Measurements from ENCODE around the gene MMADHC. TPM values are rescaled to one million over a fixed set of nuclear protein-coding genes. Genes with fewer than 3 reads are reported as not detected.
"Not testable (repeated sequence)": the region's sequence is repeated elsewhere in the genome, so short reads cannot be mapped to it uniquely, and the experiment has no call there.

Gene MMADHC
- total RNA-seq, 1 experiment from 2014 or later = 84.8 TPM

DNA sequence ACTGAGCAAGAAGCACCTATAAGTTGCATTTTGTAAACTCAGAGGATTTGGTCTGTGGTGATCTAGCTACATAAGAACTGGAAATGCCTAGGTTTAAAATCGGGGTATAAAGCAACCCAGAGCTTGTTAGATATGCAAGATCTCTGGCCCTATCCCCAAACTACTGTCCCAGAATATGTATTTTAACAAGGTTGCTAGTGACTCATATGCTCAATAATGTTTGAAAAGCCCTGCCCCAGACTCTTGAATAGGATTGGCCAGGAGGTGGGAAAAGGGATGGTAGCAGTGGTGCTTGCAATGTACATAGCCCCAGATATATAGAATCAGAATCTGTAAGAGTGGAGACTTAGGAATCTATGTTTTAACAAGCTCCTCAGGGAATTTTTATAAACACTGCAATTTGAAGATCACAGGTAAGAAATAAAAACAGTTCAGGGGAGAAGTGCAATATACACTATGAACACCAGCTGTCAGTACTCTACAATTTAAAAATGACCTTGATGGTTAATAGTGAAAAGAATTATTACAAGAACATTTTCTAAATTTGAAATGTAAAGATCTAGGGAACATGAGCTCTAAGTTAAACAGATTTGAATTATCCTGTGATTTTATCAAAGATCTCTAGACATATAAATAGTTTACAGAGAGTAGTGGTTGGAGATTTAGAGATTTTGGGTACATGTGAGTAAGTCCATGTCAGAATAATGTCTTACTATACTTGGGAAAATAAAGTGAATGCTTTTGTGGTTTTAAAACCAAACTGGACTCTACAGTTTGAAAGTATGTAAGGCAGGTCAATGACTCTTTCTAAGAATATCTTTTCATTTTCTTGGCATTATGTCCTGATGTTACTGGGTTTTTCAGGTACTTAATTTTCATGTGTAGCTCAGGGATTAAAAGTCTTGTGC is 7.7 kb upstream of the MMADHC start:
- DNase-seq (ENCODE audit: low spot score) = peak; percentile 51

DNA sequence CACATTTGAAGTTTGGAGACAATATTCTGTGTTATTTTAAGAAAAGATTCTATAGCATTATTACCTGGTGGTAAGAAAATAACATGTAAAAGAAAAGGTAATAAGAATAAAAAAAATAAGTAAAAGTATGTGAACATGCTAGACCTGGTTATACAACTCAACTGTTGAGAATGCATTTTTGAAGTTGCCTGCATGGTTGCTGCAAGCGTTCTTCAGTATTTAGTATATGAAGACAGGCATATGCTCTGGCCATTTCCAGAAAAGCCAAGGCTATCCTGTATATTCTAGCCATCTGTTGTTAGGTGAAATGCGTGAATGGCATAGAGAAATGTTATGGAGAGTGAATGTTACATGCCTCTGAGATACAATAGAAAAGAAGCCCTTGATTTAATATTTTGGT is 6.8 kb upstream of the MMADHC start:
- DNase-seq (ENCODE audit: low spot score) = no peak

DNA sequence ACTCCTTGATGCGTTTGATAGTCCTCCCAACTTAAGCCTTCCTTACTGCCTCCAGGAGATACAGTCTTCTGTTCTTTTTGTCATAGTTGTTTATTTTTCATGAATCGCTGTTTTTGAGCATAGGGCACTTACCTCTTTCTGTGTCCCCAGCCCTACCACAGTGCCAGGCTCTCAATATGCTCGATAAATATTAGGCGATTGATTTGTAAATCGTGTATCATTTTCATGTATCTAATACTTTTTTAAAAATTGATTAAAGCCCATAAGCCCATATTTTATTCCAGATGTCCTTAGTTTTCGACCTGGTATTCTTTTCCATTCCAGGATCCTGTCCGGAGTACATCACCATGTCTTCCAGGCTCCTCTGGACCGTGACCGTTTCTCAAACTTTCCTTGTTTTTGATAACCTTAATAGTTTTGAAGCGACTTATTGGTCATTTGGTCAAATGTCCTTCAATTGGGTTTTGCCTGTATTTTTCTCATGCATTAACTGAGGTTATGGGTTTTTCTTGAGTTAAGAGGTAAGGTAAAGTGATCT is 444 bp upstream of the MMADHC start:
- DNase-seq (ENCODE audit: low spot score) = no peak

DNA sequence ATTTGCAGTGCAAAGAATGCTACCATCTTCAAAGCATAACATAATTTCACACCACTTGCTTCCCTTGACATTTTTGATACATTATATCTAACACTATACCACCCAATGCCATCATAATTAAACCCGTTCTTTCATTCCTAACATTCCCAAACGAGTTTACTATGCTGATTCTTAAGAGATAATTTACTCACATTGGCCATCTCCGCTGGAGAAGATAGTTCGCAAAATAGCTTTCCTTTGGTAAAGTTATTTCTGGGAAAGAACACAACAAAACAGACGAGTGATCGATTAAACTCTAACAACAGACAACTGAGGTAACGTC is 716 bp downstream of the MMADHC start:
- no peak for DNase-seq (ENCODE audit: low spot score)

DNA sequence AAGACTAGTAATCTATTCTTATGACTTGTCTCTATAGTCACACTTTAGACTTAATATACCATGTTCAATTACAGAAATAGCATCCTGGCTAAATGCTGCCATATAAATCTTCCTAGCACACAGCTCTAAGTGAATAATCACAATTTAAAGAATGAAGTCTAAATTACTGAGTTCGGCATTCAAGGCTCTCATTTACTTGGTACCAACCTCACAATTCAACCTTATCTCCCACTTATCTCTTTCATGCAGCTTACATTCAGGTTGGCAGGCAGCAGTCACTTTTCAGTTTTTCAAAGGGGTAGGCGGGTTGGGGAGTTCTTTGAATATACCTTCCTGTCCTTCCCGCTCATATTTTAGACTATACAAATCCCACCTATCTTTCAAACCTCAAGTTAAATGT is 1.5 kb downstream of the MMADHC start:
- DNase-seq (ENCODE audit: low spot score) = no peak

DNA sequence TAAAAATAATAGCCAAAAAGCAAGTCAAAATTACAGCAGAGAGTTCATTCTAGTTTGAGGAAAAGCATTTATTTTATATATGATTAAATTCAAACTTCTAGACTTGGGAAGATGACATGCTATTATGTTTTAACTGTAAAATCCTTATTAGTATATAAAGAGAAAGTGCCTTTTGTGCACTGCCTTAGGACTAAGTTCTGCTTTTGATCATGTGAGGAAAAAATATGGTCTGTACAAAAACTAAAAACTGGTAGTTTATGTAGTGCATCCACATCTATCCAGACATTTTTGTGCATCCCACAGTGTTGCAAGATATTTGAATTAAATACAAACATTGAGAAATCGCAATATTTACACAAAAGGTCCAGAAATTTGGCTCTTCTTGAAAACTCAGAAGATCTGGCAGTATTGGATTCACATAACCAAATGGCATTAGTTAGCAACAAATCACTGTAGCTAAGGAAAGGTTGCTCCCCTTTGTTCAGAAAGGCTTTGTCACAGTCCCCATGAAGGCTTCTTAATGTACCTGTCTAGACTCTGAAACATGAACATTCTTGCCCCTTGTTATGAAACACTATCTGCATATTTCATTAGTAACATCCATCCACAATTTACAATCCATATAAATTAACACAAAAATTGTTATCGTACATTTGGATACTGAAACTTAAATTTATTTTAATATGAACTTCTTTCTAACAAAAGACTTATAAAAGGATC is 2.2 kb downstream of the MMADHC start:
- no peak for DNase-seq (ENCODE audit: low spot score)

DNA sequence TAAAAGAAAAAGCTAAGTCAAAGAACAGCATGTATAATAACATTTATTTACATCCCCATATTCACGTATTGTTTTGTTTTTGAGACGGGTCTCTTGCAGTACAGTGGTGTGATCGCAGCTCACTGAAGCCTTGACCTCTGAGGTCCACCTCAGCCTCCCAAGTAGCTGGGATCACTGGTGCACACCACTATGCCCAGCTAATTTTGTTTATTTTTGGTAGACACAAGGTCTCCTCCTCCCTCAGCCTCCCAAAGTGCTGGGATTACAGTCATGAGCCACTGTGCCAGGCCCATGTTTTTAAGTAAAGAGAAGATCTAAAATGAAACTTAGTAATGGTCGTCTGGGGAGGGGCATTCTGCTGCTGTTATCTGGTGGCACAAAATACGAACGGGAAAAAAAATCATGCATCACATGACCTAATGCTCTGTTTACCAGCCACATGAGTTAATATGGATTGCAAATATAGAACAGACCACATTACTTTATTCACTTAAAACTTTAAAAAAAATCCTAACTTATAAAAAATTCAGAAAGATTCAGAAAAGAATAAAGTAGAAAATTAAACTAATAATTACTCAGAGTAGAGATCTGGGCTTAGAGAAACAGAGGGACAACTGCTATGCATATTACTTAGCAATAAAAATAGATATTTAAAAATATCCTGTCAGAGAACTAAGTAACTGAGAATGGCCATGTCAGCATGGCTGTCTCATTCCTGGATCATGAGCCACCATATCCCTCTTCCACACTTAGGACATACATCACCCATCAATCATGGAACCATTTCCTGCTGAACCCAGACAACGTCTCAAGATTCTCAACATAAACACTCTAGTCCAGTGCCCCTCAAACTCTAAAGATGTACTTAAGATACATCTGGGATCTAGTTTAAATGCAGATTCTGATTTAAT is 7.3 kb downstream of the MMADHC start:
- no peak for DNase-seq (ENCODE audit: low spot score)

DNA sequence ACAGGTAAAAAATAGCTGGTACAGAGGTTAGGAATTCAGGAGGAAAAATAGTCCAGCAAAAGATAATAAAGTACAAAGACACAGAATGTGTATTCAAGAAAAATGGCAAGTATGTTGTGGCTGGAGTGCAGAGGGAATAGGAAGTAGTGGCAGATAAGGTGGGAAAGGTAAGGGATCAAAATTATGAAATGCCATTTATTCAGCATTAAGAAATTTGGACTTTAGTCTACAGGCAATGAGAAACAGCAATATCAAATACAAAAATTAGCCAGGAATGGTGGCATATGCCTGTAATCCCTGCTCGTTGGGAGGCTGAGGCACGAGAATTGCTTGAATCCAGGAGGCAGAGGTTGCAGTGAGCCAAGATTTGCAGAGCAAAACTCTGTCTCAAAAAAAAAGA is 10.3 kb downstream of the MMADHC start:
- DNase-seq (ENCODE audit: low spot score) = no peak

DNA sequence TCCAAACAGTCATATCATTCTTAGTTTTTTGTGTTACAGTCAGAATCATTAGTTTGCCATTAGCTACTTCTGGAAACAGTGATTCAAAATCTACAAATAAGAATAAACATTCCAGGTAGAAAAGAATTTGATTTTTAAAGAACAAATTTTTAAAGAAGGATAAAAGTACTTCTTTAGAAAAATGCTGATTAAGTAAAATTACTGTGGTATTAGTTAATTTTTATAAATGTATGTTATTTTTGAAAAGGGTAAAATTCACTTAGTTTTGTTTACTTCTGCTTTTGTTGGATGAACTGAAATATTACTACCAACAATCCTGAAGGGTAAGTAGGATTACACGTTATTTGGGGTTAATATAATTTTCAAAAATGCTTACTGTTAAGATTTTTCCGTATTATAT is 11.8 kb downstream of the MMADHC start:
- DNase-seq (ENCODE audit: low spot score) = no peak

DNA sequence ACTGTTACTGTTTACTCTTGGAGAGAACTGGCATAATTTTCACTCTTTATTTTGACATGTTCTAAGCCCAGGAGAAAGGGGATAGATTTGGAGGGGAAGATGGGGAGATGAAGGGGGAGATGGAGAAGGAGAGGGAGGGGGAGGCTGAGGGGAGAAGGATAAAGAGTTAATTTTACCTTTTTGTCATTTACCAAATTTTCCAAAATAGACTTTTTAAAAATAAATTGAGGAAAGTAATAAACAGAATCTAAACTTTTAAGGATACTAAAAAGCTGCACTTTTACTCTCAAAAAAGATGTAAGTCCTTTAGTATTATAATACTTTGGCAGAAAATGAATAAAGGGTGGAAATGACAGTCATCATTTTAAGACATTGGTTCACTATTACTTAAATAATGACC is 12.3 kb downstream of the MMADHC start:
- no peak for DNase-seq (ENCODE audit: low spot score)

DNA sequence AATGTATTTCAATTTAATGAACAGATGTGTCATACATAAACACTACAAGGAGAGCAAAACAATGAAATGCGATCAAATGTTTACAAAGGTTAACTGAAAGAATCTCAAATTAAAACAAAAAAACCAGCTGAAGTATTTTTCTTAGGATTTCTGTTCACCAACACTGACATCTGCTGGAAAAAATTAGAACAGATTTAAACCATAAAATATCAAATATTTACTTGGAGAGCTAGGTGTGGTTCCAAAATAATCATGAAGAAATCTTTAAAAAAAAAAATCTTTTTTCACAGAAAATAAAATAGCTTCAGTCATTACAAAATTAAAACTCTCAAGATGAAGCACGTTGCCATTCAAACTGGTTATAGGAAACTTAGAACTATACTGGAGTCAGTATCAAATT is 13.8 kb downstream of the MMADHC start:
- DNase-seq (ENCODE audit: low spot score) = peak; percentile 16

DNA sequence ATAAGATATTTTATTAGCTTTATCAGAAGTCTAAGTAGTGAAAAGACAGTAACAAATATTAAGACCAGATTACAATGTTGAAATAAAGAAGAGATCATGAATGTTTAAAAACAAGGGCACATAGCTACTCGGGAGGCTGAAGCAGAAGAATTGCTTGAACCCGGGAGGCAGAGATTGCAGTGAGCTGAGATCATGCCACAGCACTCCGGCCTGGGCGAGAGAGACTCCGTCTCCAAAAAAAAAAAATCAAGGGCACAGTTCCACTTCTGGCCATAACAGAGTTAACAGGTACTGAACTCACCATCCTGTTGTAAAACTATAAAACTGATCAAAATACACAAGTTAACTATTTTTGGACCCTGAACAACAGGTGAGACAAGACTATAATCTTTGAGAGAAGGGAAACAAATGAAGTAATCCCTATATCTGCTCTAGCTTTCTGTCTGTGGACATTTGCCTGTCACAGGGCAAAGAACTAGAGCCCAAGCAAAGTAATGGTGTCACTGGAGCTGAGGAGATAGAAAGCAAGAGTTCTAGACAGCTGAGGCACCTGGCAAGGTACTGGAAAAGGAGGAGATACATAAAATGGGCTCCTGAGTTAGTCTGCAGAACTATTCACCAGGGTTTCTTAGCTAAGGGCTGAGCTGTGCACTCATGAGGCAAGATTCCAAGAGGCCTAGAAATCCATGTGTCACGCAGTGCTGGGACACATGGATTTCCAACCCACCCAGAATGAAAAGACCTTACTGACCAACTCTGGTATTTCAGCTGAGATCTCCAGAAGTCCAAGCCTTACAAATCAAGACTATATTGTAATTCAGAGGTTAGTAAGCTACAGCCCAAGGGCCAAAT is 15.2 kb downstream of the MMADHC start:
- DNase-seq (ENCODE audit: low spot score) = no peak

DNA sequence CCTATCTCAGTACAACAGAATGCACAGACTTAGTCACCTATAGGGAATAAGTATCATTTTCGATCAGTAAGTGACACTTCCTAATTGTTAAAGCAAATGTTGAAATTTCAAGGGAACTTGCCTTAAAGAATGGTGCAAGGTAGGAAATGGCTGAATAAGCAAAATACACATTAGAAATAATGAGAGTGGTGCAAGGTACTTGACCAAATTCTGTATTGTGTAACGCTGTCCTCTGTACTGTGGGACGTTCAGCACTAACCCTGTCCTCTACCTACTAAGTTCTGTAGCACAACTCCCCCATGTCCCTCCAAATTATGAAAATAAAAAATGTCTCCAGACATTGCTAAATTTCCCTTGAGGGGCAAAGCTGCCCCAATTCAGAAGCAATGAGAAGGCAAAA is 19.4 kb downstream of the MMADHC start:
- no peak for DNase-seq (ENCODE audit: low spot score)

DNA sequence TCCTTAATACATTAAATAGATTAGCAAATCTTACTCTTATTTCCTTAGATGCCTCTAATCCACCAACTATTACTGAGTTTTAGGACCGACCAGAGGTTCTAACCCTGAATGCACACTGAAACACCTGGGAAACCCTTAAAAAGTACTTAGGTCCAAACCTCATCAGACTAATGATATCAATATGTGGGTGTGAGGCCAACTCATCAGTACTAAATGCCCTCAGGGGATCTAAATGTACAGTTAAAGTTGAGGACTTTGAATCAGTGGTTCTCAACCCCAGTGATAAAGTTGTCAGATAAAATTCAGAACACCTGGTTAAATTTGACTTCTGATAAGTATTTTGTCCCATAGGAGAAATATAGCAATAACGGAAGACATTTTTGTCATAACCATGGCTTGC is 20.9 kb downstream of the MMADHC start:
- DNase-seq (ENCODE audit: low spot score) = no peak

DNA sequence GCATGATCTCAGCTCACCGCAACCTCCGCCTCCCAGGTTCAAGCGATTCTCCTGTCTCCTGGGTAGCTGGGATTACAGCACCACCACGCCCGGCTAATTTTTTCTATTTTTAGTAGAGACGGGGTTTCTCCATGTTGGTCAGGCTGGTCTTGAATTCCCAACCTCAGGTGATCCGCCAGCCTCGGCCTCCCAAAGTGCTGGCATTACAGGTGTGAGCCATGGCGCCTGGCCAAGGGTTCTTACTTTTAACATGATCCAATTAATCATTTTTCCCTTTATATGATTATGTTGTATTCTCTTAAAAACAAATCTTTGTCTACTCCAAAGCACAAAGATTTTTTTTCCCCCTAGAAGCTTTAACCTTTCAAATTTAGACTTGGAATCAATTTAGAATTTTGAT is 21.9 kb downstream of the MMADHC start:
- not testable (repeated sequence) for DNase-seq (ENCODE audit: low spot score)

DNA sequence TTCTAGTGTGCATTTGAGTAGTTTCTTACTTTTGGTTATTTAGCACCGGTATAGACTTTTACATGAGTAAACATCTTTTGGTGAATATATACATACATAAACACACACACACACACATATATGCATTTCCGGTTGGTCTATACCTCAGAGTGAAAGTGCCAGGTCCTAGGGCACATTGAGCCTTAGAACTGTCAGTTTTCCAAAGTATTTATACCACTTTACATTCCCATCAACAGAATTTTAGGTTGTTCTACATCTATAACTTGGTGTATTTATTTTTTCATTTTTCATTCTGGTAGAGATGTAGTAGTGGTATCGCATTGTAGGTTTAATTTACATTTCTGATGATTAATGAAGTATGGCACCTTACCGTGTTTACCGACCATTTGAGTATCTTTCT is 22.6 kb downstream of the MMADHC start:
- DNase-seq (ENCODE audit: low spot score) = no peak

DNA sequence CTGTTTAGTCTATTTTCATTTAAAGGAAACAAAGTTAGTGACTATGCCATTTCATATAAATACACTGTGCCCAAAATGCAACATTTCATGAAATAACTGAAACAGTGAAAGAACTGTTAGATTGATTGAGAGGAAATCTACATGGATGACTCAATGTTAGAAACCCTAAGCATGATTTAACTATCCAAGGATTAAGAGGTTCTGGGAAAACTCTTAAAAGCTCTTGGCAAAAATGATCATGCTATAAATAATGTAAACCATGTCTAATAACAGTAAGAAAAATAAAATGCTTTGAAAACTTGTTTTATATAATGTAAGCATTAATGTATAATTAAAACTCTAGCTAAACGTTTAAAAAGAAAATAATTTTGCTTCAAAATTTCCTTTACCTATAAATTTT is 23.5 kb downstream of the MMADHC start:
- no peak for DNase-seq (ENCODE audit: low spot score)

DNA sequence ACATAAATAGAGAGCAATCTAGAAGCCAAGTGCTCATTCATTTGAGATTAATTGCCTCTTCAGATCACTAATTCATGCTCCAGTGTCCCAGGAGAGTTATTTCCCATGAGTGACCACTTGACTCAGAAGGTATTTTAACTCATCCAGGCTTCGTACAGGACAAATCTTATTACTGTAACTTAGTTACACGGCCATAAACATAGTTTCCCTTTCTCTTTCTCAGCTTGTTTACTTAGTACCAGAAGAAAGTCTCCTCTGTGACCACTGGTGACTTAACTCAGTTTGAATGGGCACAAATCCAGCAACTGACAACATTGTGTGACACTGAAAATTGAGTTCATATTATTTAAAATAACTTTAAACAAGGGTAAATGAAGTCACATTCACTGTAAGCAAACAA is 25.3 kb downstream of the MMADHC start:
- peak; percentile 49 for DNase-seq (ENCODE audit: low spot score)

DNA sequence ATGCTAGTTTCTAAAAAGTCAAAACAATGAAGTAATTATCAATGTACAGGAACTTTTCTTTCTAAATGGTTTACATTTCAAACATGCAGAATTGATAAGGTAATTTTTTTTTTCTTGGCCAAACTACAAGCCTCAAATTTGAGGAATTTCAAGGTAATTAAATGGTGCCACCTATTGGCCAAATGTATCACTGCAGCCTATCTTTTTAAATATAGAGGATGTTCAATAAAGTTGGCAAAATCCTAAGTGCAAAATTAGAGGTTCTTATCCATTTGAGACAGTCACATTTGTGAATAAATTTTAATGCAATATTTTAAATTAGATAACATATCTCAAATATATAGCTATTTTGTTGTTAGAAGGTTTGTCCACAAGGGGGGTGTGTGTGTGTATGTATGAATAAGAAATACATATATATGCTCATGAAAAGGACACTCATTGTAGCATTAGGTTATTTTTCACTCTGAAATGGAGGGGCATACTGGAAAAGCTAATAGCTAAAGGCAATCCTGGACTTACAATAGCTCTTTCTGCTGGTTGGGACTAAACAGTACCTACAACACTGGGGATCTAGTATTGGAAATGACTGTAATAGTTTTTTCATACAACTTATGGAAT is 26.2 kb downstream of the MMADHC start:
- peak; percentile 74 for DNase-seq (ENCODE audit: low spot score)

DNA sequence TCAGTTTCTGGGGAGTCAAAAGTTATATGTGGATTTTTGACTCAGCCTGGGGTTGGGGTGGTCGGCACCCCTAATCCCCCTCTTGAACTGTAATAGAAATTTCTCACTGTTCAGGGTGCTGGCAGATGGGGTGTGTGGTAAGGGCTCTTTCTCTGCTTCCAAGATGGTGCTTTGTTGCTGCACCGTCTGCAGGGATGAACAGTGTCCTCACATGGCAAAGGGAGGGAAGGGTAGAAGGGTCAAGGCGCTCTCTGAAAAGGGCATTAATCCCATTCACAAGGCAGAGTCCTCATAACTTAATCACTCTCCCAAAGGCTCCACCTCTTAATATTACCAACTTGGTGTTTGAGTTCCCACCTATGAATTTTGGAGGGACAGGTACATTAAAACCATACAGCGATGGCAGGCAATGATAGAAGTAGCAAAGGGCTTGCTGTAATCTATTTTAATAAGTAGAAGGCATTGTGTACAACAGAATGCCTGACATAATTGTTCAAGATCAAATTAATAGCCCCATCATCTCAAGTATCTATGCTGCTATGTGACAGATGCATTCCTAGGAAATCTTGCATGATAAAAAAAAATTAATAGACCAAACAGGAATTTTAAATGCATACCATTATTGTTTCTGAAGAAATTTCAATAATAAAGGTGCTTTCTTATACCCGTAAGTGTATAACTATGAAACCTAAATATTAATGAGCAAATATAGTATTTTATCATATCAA is 28.1 kb downstream of the MMADHC start:
- DNase-seq (ENCODE audit: low spot score) = no peak
